ENCODE measurements around the gene GOPC.

GOPC gene

GRCh38 chr6:117595099-117595923 lies 7.0 kb downstream of the GOPC start:
- no peak for DNase-seq (ENCODE audit: low spot score)
- no peak for TF ChIP-seq CTCF (IDR thresholded peaks at IDR 0.05; ENCODE audit: extremely low read depth, missing control alignments)

GRCh38 chr6:117592983-117593759 lies 9.1 kb downstream of the GOPC start:
- TF ChIP-seq CTCF (IDR thresholded peaks at IDR 0.05; ENCODE audit: extremely low read depth, missing control alignments) = no peak
- DNase-seq (ENCODE audit: low spot score) = no peak

- no peak for DNase-seq (ENCODE audit: low spot score)
- no peak for TF ChIP-seq CTCF (IDR thresholded peaks at IDR 0.05; ENCODE audit: extremely low read depth, missing control alignments)
Observed at GRCh38 chr6:117591405-117591804, 10.9 kb downstream of the GOPC start.

- DNase-seq (ENCODE audit: low spot score) = no peak
- no peak for TF ChIP-seq CTCF (IDR thresholded peaks at IDR 0.05; ENCODE audit: extremely low read depth, missing control alignments)
Observed at GRCh38 chr6:117590447-117590846, 11.9 kb downstream of the GOPC start.

GRCh38 chr6:117585647-117586046 lies 16.7 kb downstream of the GOPC start:
- DNase-seq (ENCODE audit: low spot score) = no peak
- TF ChIP-seq CTCF (IDR thresholded peaks at IDR 0.05; ENCODE audit: extremely low read depth, missing control alignments) = no peak

GRCh38 chr6:117574198-117574597 lies 28.1 kb downstream of the GOPC start:
- TF ChIP-seq CTCF (IDR thresholded peaks at IDR 0.05; ENCODE audit: extremely low read depth, missing control alignments) = no peak
- no peak for DNase-seq (ENCODE audit: low spot score)

- no peak for DNase-seq (ENCODE audit: low spot score)
- TF ChIP-seq CTCF (IDR thresholded peaks at IDR 0.05; ENCODE audit: extremely low read depth, missing control alignments) = no peak
Observed at GRCh38 chr6:117573006-117573680, 29.2 kb downstream of the GOPC start.
